Measurements from ENCODE around the gene LYPD6. TPM values are rescaled to one million over a fixed set of nuclear protein-coding genes. Genes with fewer than 3 reads are reported as not detected.
A peak's percentile ranks its signal among the peaks of the same experiment; 100 is the strongest.

Gene LYPD6
- total and polyA plus RNA-seq, 11 donors, result 0.04 to 0.72 (median 0.12) TPM; not detected in 1

DNA sequence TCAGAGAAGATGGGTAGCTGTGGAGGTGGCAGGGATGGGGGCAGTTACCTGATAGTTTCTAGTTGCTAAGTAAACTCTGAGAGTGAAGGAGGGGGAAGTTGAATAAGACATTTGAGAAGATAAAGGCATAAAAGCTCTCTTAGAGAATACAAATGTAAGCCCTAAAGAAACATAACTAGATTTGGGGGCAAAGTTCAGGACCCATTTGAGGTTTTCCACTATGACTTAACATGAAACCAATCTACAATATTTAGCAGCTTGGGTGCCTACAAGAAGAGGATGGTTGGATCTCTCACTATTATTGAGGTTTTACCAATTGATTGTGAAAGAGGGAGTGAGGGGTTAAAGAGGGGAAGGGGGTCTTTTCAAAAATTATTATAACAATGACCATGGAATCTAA lies 34.4 kb upstream of the LYPD6 start:
- H3K4me3 ChIP-seq, result no peak overlapping the region
- DNase-seq (no peak), ATAC-seq (no peak)
- no peak overlapping the region for H3K27ac ChIP-seq
- H3K4me1 ChIP-seq, result no peaks in the 10 kb centered on the region
- H3K36me3 ChIP-seq, result no peaks in the 10 kb centered on the region
- TF ChIP-seq, protein P1, sequence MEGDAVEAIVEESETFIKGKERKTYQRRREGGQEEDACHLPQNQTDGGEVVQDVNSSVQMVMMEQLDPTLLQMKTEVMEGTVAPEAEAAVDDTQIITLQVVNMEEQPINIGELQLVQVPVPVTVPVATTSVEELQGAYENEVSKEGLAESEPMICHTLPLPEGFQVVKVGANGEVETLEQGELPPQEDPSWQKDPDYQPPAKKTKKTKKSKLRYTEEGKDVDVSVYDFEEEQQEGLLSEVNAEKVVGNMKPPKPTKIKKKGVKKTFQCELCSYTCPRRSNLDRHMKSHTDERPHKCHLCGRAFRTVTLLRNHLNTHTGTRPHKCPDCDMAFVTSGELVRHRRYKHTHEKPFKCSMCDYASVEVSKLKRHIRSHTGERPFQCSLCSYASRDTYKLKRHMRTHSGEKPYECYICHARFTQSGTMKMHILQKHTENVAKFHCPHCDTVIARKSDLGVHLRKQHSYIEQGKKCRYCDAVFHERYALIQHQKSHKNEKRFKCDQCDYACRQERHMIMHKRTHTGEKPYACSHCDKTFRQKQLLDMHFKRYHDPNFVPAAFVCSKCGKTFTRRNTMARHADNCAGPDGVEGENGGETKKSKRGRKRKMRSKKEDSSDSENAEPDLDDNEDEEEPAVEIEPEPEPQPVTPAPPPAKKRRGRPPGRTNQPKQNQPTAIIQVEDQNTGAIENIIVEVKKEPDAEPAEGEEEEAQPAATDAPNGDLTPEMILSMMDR (IDR thresholded peaks at IDR 0.05), result no peak
- TF ChIP-seq POLR2A (IDR thresholded peaks at IDR 0.05), result no peak
- peaks cover 0 to 4% (median 0%) of the 10 kb centered on the region in 12 donors for H3K9me3 ChIP-seq
- intact Hi-C loops (cut with DNase I), result no loop called here
- peaks cover 0 to 6% (median 0%) of the 10 kb centered on the region in 9 donors for H3K27me3 ChIP-seq

DNA sequence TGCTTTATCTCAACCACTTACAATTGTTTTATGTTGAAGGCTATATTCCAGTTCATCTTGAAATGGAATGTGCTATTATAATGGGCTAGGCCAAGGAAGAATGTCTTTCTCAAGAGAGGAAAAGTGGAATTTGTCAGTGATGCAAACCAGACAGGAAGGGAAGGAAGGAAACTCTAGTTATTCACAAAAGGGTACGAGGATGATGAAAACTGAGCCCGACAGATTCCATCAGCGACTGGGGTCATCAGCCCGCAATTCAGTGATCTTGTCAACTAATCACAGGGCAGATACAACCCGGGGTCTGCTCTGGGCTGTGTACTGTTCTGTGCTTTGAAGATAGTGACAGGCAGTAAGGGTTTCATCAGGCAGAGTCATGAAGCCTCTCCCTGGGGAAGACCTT lies 23.4 kb upstream of the LYPD6 start:
- peaks cover 0 to 37% (median 0%) of the 10 kb centered on the region in 9 donors for H3K27me3 ChIP-seq
- no peak overlapping the region for H3K4me3 ChIP-seq
- no peak for ATAC-seq
- DNase-seq, result no peak
- intact Hi-C loops (cut with DNase I), result loop anchor here in 1 of 10 donors (10.0 kb wide), 1 partner anchor 272 kb away; the partner anchor contains the start of gene LYPD6B
- WGBS, 4 donors, result 11 to 19% (median 16%) methylated on average over 5 of the region's 5 CpGs
- TF ChIP-seq POLR2A (IDR thresholded peaks at IDR 0.05), result no peak
- TF ChIP-seq, protein P1 (IDR thresholded peaks at IDR 0.05), result no peak
- H3K27ac ChIP-seq, result no peak overlapping the region
- H3K36me3 ChIP-seq, result no peaks in the 10 kb centered on the region
- H3K9me3 ChIP-seq, result no peaks in the 10 kb centered on the region
- H3K4me1 ChIP-seq, result no peaks in the 10 kb centered on the region

GRCh38 chr2:149310349-149310748 lies 20.0 kb upstream of the LYPD6 start:
- Histone ChIP-seq H3K4me1 (no peaks in the 10 kb centered on the region), H3K9me3 (no peaks in the 10 kb centered on the region), H3K4me3 (no peak overlapping the region), H3K36me3 (no peaks in the 10 kb centered on the region), H3K27ac (no peak overlapping the region), H3K27me3 (peaks cover 0 to 25% (median 0%) of the 10 kb centered on the region in 9 donors)
- DNase-seq, result peak in 1 of 5 donors; percentile 25
- no peak for ATAC-seq
- intact Hi-C loops (cut with DNase I), result loop anchor here in 3 of 10 donors (5.0 to 10.0 kb wide), 2 partner anchors 286 to 293 kb away; no protein-coding TSS in a partner anchor
- TF ChIP-seq, protein P1 (IDR thresholded peaks at IDR 0.05), result no peak
- TF ChIP-seq POLR2A (IDR thresholded peaks at IDR 0.05), result no peak
- WGBS, 4 donors, result 83 to 92% (median 88%) methylated on average over 7 to 11 of the region's 11 CpGs

DNA sequence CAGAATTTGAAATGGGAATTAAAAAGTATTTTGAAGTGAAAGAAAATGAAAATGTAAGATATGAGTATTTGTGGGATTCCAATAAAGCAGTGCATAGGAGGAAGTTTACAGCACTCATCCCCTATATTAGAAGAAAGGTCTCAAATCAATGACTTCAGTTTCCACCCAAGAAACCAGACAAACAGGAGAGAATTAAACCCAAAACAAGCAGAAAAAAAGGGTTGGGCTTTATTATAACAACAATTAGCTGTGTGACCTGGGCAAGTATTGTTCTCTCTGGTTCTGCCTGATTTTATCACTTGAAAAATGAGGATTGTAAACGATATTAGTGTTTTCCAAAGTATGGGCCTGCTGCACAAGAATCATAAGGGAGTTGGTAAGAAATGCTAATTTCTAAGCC lies 18.3 kb upstream of the LYPD6 start:
- H3K9me3 ChIP-seq, result no peaks in the 10 kb centered on the region
- TF ChIP-seq, protein P1 (IDR thresholded peaks at IDR 0.05), result no peak
- TF ChIP-seq POLR2A (IDR thresholded peaks at IDR 0.05), result no peak
- intact Hi-C loops (cut with DNase I), result loop anchor here in 3 of 10 donors (5.0 to 10.0 kb wide), 2 partner anchors 287 to 295 kb away; no protein-coding TSS in a partner anchor
- no peak overlapping the region for H3K4me3 ChIP-seq
- 53 to 66% (median 57%) methylated on average over 1 of the region's 1 CpG for WGBS, 4 donors
- H3K27me3 ChIP-seq, result peaks cover 0 to 20% (median 0%) of the 10 kb centered on the region in 9 donors
- ATAC-seq (no peak), DNase-seq (no peak)
- H3K36me3 ChIP-seq, result no peaks in the 10 kb centered on the region
- no peaks in the 10 kb centered on the region for H3K4me1 ChIP-seq
- H3K27ac ChIP-seq, result no peak overlapping the region
